ENCODE results near the gene DOCK10.

GRCh38 chr2:225040142-225040541 lies 2.1 kb downstream of the DOCK10 start:
- TF ChIP-seq CTCF (IDR thresholded peaks at IDR 0.05; ENCODE audit: poor library complexity) (no peak), EZH2 (IDR thresholded peaks at IDR 0.05; ENCODE audit: borderline replicate concordance) (no peak)
